GM12878 (cell line): ENCODE results near the gene DCTN1. TPM values are rescaled to one million over a fixed set of nuclear protein-coding genes. Genes with fewer than 3 reads are reported as not detected.

Experiments
- ATAC-seq: fragments of 200-7000 bp; cut with Tn5 transposase; 3 replicates; pipeline ENCODE4 v1.9.1; 2020; ENCODE audit warnings: mild to moderate bottlenecking, moderate library complexity
- BruUV-seq: library from RNA; stranded (reverse); fragments of 400-500 nt; replicated peaks from 2 replicates; lab custom pipeline; 2021; lab: Mats Ljungman, UMichigan
- CTCF ChIA-PET: fragments of 300-600 bp; sonication (Branson Sonifier 250); formaldehyde crosslinking; extraction: SDS; loops from one replicate; lab custom pipeline; 2021; ENCODE audit warnings: inconsistent platforms; lab: Yijun Ruan, JAX
- POLR2A ChIA-PET: fragments of 350-600 bp; formaldehyde crosslinking; extraction: SDS; loops from one replicate; lab custom pipeline; 2021; ENCODE audit warnings: inconsistent platforms; lab: Charles Lee
- RAD21 ChIA-PET: fragments of 300-600 bp; sonication (Branson Sonifier 250); formaldehyde crosslinking; loops from one replicate; lab custom pipeline; 2023; ENCODE audit warnings: antibody characterized with exemption; ENCODE audit not compliant: unreplicated experiment; lab: Charles Lee
- SMC1A ChIA-PET: fragments of 300-600 bp; sonication (Branson Sonifier 250); formaldehyde crosslinking; loops from one replicate; lab custom pipeline; 2023; ENCODE audit not compliant: unreplicated experiment, uncharacterized antibody; lab: Charles Lee
- DNase-seq: peaks from one replicate; pipeline ENCODE4 v3.0.0-alpha.2; 2011; ENCODE audit warnings: low read depth, low spot score
- FAIRE-seq: peaks from 3 replicates; lab custom pipeline; 2011; peaks lifted over from hg19 to GRCh38; lab: Jason Lieb, UNC
- H2AFZ ChIP-seq: 2 replicates; pipeline ENCODE4 v1.6.0; 2011; ENCODE audit warnings: low read depth, low read length, control low read depth; ENCODE audit not compliant: control insufficient read depth
- H3K27ac ChIP-seq: 2 replicates; pipeline ENCODE4 v1.5.1; 2011; ENCODE audit warnings: control low read depth; ENCODE audit not compliant: control insufficient read depth, insufficient read depth
- H3K27me3 ChIP-seq, 2 experiments: replicated peaks in 1 of 2; 2 replicates each; pipeline versions ENCODE4 v1.6.0 to v1.6.1; 2011; ENCODE audit warnings: low read length in 1 of 2; ENCODE audit not compliant: control insufficient read depth in 2 of 2, insufficient read depth in 2 of 2
- H3K36me3 ChIP-seq, 2 experiments: 2 replicates each; pipeline ENCODE4 v1.5.1; 2011; ENCODE audit warnings: low read length in 1 of 2; ENCODE audit not compliant: control insufficient read depth in 2 of 2, insufficient read depth in 2 of 2
- H3K4me1 ChIP-seq: 2 replicates; pipeline ENCODE4 v1.6.1; 2011; ENCODE audit warnings: mild to moderate bottlenecking, low read length, moderate library complexity, mixed read lengths; ENCODE audit not compliant: control insufficient read depth, insufficient read depth
- H3K4me2 ChIP-seq: 2 replicates; pipeline ENCODE4 v1.6.0; 2011; ENCODE audit warnings: control low read depth; ENCODE audit not compliant: control insufficient read depth, insufficient read depth
- H3K4me3 ChIP-seq: fragments of 200-600 bp; sonication (generic); 2 replicates; pipeline ENCODE4 v1.5.1; 2016
- H3K79me2 ChIP-seq: 2 replicates; pipeline ENCODE4 v1.6.0; 2011; ENCODE audit warnings: low read length; ENCODE audit not compliant: control insufficient read depth, insufficient read depth
- H3K9ac ChIP-seq: 2 replicates; pipeline ENCODE4 v1.8.0; 2011; ENCODE audit warnings: low read length, control low read depth, mixed read lengths; ENCODE audit not compliant: control insufficient read depth, insufficient read depth
- H3K9me3 ChIP-seq: replicated peaks from 3 replicates; pipeline ENCODE4 v1.5.1; 2011; ENCODE audit warnings: mild to moderate bottlenecking, low read length; ENCODE audit not compliant: control insufficient read depth, insufficient read depth
- H4K20me1 ChIP-seq: 2 replicates; pipeline ENCODE4 v1.6.0; 2011; ENCODE audit not compliant: control insufficient read depth, insufficient read depth
- ESRRA ChIP-seq: IDR thresholded peaks from 2 replicates; pipeline ENCODE4 v1.6.1; 2012; ENCODE audit warnings: mild to moderate bottlenecking, low read length, improper control_type of control experiment
- ETV6 ChIP-seq, 2 experiments: fragments of 450-650 bp in 1 of 2; IDR thresholded peaks in 1 of 2; conservative IDR thresholded peaks in 1 of 2; 2 replicates each; pipeline ENCODE4 v1.6.1; 2014; ENCODE audit warnings: antibody characterized with exemption in 1 of 2, borderline replicate concordance in 1 of 2, low read depth in 1 of 2, mild to moderate bottlenecking in 1 of 2, moderate library complexity in 1 of 2
- EZH2 ChIP-seq: IDR thresholded peaks from 2 replicates; pipeline ENCODE4 v1.6.1; 2012; ENCODE audit warnings: low read depth, mild to moderate bottlenecking, control low read depth, inconsistent platforms, low read length, borderline replicate concordance; ENCODE audit not compliant: control insufficient read depth
- HDGF ChIP-seq: fragments of 450-650 bp; IDR thresholded peaks from 2 replicates; pipeline ENCODE4 v1.6.1; 2016; ENCODE audit warnings: antibody characterized with exemption
- SP1 ChIP-seq: IDR thresholded peaks from one replicate; pipeline ENCODE4 v1.6.1; 2011; ENCODE audit warnings: low read depth, low read length
- SREBF1 ChIP-seq: IDR thresholded peaks from 2 replicates; pipeline ENCODE4 v1.6.1; 2012; ENCODE audit warnings: mild to moderate bottlenecking, low read length
- ZNF384 ChIP-seq: IDR thresholded peaks from 2 replicates; pipeline ENCODE4 v1.6.1; 2012; ENCODE audit warnings: low read depth, mild to moderate bottlenecking, low read length, improper control_type of control experiment, borderline replicate concordance
- WGBS: methylation state at CpG from one replicate; pipeline ENCODE4 v1.1.6; 2016; ENCODE audit warnings: low lambda C conversion rate; ENCODE audit not compliant: insufficient replicate concordance, insufficient coverage; ENCODE audit errors: missing lambda C conversion rate; 5-methylcytosine and 5-hydroxymethylcytosine counted together
- in situ Hi-C: fragments of 300-500 bp; cut with MboI; formaldehyde crosslinking; loops from 9 replicates; pipeline ENCODE4 v1.14.3; 2018; ENCODE audit warnings: mixed read lengths
- intact Hi-C: fragments of 100-400 bp; cut with micrococcal nuclease; formaldehyde crosslinking; loops from one replicate; pipeline ENCODE4 v1.14.2; 2022; ENCODE audit not compliant: unreplicated experiment
- polyA plus RNA-seq, 11 experiments: library from polyadenylated mRNA; depleted of rRNA in 4 of 11; unstranded in 6 of 11; stranded (reverse) in 5 of 11; fragments of >200 nt; fragmentation: Nextera tagmentation in 4 of 11; fragmentation: Illumina TruSeq in 1 of 11; extraction: Ambion mirVana in 4 of 11; extraction: Trizol in 1 of 11; gene quantifications; 1 replicate in 1 of 11; 2 replicates in 10 of 11; pipeline versions ENCODE4 v1.2.1 to v1.2.3, GENCODE V29; 2011 to 2016; ENCODE audit warnings: inconsistent platforms in 2 of 11, missing spikeins in 2 of 11, low read depth in 1 of 11
- total RNA-seq, 4 experiments: library from RNA; depleted of rRNA in 3 of 4; stranded (reverse); fragments of >200 nt in 3 of 4; fragmentation: Illumina TruSeq in 1 of 4; extraction: Trizol in 1 of 4; gene quantifications; 2 replicates each; pipeline versions ENCODE4 v1.2.1 to v1.2.3, GENCODE V29; 2013 to 2021
- TF ChIP-seq, protein P1 (sequence below): fragments of 450-650 bp; IDR thresholded peaks from 2 replicates; pipeline ENCODE4 v1.6.1; 2016; ENCODE audit warnings: mild to moderate bottlenecking

Gene DCTN1
- total and polyA plus RNA-seq, 10 of the 15 experiments (the other 5 are each of a cell fraction or from before 2014, with no cell fraction given), result 44.1 to 116 (median 64.8) TPM

DNA sequence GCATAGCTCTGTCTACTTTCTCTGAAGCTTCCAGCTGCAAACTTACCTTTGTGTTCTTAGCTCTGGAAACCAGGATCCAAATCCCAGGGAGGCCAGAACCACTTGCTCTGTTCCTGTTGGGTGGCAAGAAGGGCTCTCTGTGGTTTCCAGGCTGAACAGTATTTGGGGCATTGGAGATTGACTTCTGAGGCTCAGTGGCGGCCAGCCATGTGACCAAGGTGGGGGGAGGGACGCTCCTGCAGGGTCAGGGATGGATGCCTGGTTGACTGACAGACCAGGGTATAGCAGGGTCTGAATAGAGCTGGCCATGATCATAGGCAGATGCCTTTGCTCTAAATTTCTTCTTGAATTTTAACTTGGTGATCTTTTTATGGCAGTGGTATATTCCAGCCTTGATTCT, 52.0 kb downstream of the DCTN1 start:
- Histone ChIP-seq H3K4me2 (no peak overlapping the region), H2AFZ (no peak overlapping the region), H3K36me3 (no peaks in the 10 kb centered on the region), H3K27me3 (no peaks in the 10 kb centered on the region), H3K9ac (no peak overlapping the region)
- SMC1A ChIA-PET, result interaction anchor here (0.7 to 1.7 kb wide), 5 partner anchors 38 to 290 kb away, joined by 3 to 5 read pairs (median 4); no protein-coding TSS in a partner anchor
- FAIRE-seq, result no peak
- WGBS, result 18% methylated on average over 2 of the region's 2 CpGs
- POLR2A ChIA-PET, result interaction anchor here (0.6 kb wide), 1 partner anchor 182 kb away, joined by 4 read pairs; no protein-coding TSS in a partner anchor
- intact Hi-C loops (no loop called here), in situ Hi-C loops (no loop called here)
- CTCF ChIA-PET, result interaction anchor here (0.5 to 2.5 kb wide), 6 partner anchors 13 to 260 kb away, joined by 3 to 14 read pairs (median 4); no protein-coding TSS in a partner anchor
- no peak for TF ChIP-seq SREBF1
- no peak for TF ChIP-seq EZH2
- no peak for TF ChIP-seq ZNF384
- TF ChIP-seq ESRRA, result no peak
- no peak for TF ChIP-seq ETV6 (conservative IDR thresholded peaks at IDR 0.05 in 1 of 2, IDR thresholded peaks at IDR 0.05 in 1 of 2; ENCODE audit: borderline replicate concordance in 1 of 2, low read depth in 1 of 2)
- TF ChIP-seq, protein P1, sequence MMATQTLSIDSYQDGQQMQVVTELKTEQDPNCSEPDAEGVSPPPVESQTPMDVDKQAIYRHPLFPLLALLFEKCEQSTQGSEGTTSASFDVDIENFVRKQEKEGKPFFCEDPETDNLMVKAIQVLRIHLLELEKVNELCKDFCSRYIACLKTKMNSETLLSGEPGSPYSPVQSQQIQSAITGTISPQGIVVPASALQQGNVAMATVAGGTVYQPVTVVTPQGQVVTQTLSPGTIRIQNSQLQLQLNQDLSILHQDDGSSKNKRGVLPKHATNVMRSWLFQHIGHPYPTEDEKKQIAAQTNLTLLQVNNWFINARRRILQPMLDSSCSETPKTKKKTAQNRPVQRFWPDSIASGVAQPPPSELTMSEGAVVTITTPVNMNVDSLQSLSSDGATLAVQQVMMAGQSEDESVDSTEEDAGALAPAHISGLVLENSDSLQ, result 0 out of 2 replicates have a peak, but pooled peaks have one; percentile 8
- no peak for TF ChIP-seq SP1
- no peak for TF ChIP-seq HDGF
- TF ChIP-seq, all 136 proteins: peak for 1
- ATAC-seq, result no peak
- no TSS peak for BruUV-seq
- DNase-seq, result no peak
- Histone ChIP-seq H3K4me3 (no peak overlapping the region), H3K27ac (no peak overlapping the region), H4K20me1 (no peaks in the 10 kb centered on the region), H3K79me2 (no peaks in the 10 kb centered on the region), H3K9me3 (no peaks in the 10 kb centered on the region), H3K4me1 (no peaks in the 10 kb centered on the region)
- RAD21 ChIA-PET, result no interaction called here
